ENCODE measurements around the gene NKX2-3.
A peak's percentile ranks its signal among the peaks of the same experiment; 100 is the strongest.

NKX2-3 gene

DNA sequence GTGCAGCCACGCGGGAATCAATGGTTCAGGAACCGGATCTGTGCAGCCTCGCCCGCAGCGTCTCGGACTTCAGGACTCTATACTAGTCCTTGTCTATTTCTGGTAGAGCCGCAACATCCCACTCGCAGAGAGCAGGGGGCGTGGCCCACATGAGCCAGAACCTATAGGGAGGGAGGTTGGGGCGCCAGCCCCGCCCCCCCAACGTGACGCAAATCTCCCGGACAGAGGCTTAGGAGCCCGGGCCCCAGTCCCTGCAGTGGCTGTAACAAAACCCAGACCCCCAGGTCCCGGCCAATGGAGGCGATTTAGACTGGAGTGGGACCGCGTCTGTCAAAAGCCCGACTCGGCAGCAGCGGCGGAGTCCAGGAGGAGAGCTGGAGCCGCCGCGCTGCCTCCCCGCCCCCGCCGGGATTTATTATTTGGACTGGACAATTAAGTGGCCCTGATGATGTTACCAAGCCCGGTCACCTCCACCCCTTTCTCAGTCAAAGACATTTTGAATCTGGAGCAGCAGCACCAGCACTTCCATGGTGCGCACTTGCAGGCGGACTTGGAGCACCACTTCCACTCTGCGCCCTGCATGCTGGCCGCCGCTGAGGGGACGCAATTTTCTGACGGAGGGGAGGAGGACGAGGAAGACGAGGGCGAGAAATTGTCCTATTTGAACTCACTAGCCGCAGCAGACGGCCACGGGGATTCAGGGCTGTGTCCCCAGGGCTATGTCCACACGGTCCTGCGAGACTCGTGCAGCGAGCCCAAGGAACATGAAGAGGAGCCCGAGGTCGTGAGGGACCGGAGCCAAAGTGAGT, at the start of gene NKX2-3:
Gene NKX2-3 (plus strand): TSS at position 256 of the 809 bp plus-strand sequence. CDS start 190 bp downstream, at position 446.
- peak; percentile 49 for DNase-seq (ENCODE audit: low read depth)
- TF ChIP-seq, protein P1, sequence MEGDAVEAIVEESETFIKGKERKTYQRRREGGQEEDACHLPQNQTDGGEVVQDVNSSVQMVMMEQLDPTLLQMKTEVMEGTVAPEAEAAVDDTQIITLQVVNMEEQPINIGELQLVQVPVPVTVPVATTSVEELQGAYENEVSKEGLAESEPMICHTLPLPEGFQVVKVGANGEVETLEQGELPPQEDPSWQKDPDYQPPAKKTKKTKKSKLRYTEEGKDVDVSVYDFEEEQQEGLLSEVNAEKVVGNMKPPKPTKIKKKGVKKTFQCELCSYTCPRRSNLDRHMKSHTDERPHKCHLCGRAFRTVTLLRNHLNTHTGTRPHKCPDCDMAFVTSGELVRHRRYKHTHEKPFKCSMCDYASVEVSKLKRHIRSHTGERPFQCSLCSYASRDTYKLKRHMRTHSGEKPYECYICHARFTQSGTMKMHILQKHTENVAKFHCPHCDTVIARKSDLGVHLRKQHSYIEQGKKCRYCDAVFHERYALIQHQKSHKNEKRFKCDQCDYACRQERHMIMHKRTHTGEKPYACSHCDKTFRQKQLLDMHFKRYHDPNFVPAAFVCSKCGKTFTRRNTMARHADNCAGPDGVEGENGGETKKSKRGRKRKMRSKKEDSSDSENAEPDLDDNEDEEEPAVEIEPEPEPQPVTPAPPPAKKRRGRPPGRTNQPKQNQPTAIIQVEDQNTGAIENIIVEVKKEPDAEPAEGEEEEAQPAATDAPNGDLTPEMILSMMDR (conservative IDR thresholded peaks at IDR 0.05; ENCODE audit: control insufficient read depth, insufficient read depth, low read depth, low read length): no peak
- H3K4me3 ChIP-seq (ENCODE audit: control insufficient read depth, low read depth, low read length): no peak within 1 kb of the TSS

- no peak for DNase-seq (ENCODE audit: low read depth)
- TF ChIP-seq, protein P1 (conservative IDR thresholded peaks at IDR 0.05; ENCODE audit: control insufficient read depth, insufficient read depth, low read depth, low read length): peak; percentile 7
- H3K4me3 ChIP-seq (ENCODE audit: control insufficient read depth, low read depth, low read length): no peak overlapping the region
These were observed 47.8 kb upstream of the NKX2-3 start for GRCh38 chr10:99484626-99485581.

DNA sequence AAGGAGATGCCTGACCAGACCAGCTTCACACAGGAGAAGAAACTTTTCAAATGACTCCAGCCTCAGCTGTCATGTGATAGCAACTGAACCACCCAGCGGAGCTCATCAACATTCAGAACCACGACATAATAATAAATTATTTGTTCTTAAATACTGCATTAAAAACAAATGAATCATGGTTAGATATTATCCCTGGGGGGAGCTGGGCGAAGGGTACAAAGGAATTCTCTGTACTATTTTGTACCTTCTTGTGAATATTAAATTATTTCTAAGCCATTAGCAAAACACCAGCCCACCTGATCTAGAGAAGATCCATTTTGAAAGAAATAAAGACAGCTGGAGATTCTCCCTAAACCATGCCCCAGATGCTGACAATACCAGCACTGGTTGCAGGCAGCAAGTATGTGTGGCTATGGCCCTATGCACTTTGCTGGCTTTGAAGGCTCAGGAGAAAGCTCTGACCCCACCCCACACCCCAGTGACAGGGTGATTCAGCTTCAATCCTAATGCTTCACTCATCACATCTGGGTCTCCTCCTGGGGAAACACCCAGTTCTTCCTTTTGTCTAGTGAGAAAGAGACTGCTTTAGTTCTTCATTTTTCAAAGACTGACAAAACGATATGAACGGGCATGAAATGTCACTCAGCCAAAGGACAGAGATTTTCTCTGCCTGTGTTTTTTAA, 45.5 kb upstream of the NKX2-3 start:
- TF ChIP-seq, protein P1 (conservative IDR thresholded peaks at IDR 0.05; ENCODE audit: control insufficient read depth, insufficient read depth, low read depth, low read length): no peak
- no peak for DNase-seq (ENCODE audit: low read depth)
- no peak overlapping the region for H3K4me3 ChIP-seq (ENCODE audit: control insufficient read depth, low read depth, low read length)

- H3K4me3 ChIP-seq (ENCODE audit: control insufficient read depth, low read depth, low read length): no peak overlapping the region
- TF ChIP-seq, protein P1 (conservative IDR thresholded peaks at IDR 0.05; ENCODE audit: control insufficient read depth, insufficient read depth, low read depth, low read length): no peak
- no peak for DNase-seq (ENCODE audit: low read depth)
These were observed 43.5 kb upstream of the NKX2-3 start for GRCh38 chr10:99489271-99489670.

DNA sequence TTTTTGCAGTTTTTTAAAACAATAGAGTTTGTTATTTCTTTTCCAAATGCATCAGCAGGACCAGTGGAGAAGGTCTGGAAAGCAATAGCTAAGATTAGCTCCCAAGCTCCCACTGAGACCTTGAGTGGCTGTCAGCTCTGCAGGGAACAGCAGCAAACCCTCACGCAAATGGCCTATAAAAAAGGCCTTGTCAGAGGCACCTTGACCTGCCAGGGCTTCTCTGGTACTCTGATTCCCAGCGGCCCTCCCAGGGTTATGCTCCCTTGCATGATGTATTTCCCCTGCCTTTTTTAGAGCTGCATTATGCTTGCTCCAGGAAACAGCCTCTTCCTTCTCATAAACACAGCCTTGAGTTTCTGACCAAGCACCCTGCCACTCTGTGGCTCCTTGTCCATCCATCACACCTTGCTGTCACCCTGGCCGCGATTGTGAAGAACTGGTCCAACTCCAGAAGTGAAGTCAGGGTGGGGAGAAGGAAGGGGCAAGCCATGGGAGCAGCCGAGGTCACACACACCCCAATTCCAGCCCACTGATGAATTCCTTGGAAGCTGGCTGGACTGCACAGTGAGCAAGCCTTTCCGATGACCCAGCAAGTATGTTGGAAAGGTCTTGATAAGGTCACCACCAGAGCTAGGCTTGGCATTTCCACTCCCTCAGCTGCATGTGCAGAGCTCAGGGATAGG, 35.3 kb upstream of the NKX2-3 start:
- TF ChIP-seq, protein P1 (conservative IDR thresholded peaks at IDR 0.05; ENCODE audit: control insufficient read depth, insufficient read depth, low read depth, low read length): no peak
- H3K4me3 ChIP-seq (ENCODE audit: control insufficient read depth, low read depth, low read length): no peak overlapping the region
- no peak for DNase-seq (ENCODE audit: low read depth)

DNA sequence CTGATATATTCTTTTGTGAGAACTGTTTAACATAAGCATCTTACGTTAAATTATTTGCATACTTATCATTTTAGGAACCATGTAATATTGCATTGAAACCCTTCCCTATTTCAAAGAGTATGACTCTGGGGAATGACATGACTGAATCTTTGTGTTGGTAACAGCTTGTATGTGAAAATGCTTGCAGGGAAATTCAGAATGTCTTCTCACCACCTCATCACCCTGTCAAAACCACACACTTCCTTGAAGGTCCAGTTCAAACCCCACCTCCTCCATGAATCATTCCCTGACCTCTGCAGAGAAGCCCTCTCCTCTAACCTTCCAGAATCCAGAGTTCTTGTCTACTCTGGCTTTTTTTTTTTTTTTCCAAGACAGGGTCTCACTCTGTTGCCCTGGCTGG, 26.3 kb upstream of the NKX2-3 start:
- TF ChIP-seq, protein P1 (conservative IDR thresholded peaks at IDR 0.05; ENCODE audit: control insufficient read depth, insufficient read depth, low read depth, low read length): no peak
- no peak overlapping the region for H3K4me3 ChIP-seq (ENCODE audit: control insufficient read depth, low read depth, low read length)
- no peak for DNase-seq (ENCODE audit: low read depth)

Measured in fibroblast of mammary gland (primary cell).